ENCODE measurements around the gene LTB4R.

The LTB4R gene

DNA sequence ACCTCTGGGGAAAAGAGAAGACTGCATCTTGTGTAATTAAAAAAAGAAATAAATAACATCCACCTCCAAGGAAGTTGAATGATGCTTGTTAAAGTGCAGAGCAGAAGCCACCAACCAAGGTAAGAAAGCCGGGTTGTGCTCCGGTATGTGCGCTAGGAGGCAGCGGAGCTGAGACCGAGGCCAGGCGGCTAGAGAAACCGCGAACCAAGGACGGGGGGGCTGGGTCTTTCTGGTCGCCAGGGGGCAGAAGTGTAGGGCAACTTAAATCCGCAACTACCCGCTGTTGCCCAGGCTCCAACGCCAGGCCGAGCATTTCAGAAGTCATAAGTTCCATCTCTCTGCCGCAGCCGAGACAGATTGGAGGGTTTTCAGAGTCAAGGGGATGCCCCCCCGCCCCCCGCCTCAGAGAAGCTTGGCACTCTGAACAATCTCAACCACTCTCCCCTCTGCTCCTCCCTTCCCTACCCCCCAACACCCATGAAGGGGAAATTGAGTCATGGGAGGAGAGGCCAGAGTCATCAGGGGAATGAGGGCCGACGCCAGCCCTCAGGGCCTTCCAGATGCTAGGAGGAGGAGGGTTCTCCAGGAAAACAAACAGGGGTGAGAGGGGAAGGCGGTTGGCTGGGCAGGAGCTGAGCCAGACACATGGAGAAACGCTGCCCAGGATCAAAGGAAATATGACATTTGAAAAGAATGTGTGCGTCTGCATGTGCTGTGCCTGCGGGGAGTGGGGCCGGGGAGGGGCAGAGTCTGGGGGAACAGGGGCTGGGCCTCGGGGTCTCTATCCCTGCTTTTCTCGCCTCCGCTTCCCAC lies 54.5 kb downstream of the LTB4R start:
- in situ Hi-C loops (cut with MboI; ENCODE audit: low sequenced_read_pairs), result no loop called here

- in situ Hi-C loops (cut with MboI; ENCODE audit: low sequenced_read_pairs), result no loop called here
Measured at GRCh38 chr14:24366413-24366720, 55.1 kb downstream of the LTB4R start.

GRCh38 chr14:24366721-24367513 lies 55.6 kb downstream of the LTB4R start:
- in situ Hi-C loops (cut with MboI; ENCODE audit: low sequenced_read_pairs), result no loop called here
